K562 (cell line): ENCODE measurements around the gene LACTBL1. TPM values are rescaled to one million over a fixed set of nuclear protein-coding genes. Genes with fewer than 3 reads are reported as not detected.

Experiments used
- ATAC-seq: fragments of 200-7000 bp; cut with Tn5 transposase; 3 replicates; pipeline ENCODE4 v1.9.1; 2020; ENCODE audit warnings: moderate library complexity
- BruUV-seq: library from RNA; stranded (reverse); fragments of 400-500 nt; replicated peaks from 2 replicates; lab custom pipeline; 2021; lab: Mats Ljungman, UMichigan
- CTCF ChIA-PET: fragments of 300-600 bp; formaldehyde crosslinking; extraction: SDS; loops from one replicate; lab custom pipeline; 2021; ENCODE audit warnings: low intra/inter-chr PET ratio; lab: Yijun Ruan, JAX
- POLR2A ChIA-PET: fragments of 300-600, 350-650 bp; sonication (Branson Sonifier 250); formaldehyde crosslinking; extraction: SDS; loops from one replicate; lab custom pipeline; 2021; ENCODE audit warnings: antibody characterized with exemption, inconsistent platforms; lab: Yijun Ruan, JAX
- DNase-seq, 4 experiments: peaks; one replicate each; pipeline versions ENCODE4 v3.0.0 to v3.0.0-alpha.2; 2011 to 2018; ENCODE audit warnings: low spot score in 3 of 4, mixed read lengths in 3 of 4; ENCODE audit errors: extremely low read depth in 1 of 4
- FAIRE-seq: peaks from 2 replicates; lab custom pipeline; 2011; peaks lifted over from hg19 to GRCh38; lab: Jason Lieb, UNC
- H2AFZ ChIP-seq: 2 replicates; pipeline ENCODE4 v1.6.0; 2011; ENCODE audit warnings: low read depth, low read length, control low read depth, inconsistent platforms
- H3K27ac ChIP-seq: fragments of 200-600 bp; 3 replicates; pipeline ENCODE4 v1.8.0; 2011; ENCODE audit warnings: low read depth, mild to moderate bottlenecking, control low read depth, inconsistent platforms, low read length, moderate library complexity, mixed read lengths; ENCODE audit errors: extremely low read depth
- H3K27me3 ChIP-seq, 2 experiments: fragments of 300-600 bp in 1 of 2; 2 replicates in 1 of 2; 3 replicates in 1 of 2; pipeline versions ENCODE4 v1.6.0 to v1.8.0; 2011; ENCODE audit warnings: inconsistent platforms in 2 of 2, low read length in 2 of 2, mild to moderate bottlenecking in 1 of 2, mixed read lengths in 1 of 2, moderate library complexity in 1 of 2; ENCODE audit not compliant: control insufficient read depth in 2 of 2, insufficient read depth in 2 of 2
- H3K36me3 ChIP-seq: fragments of 300-600 bp; 3 replicates; pipeline ENCODE4 v1.8.0; 2011; ENCODE audit warnings: mild to moderate bottlenecking, low read length, inconsistent platforms; ENCODE audit not compliant: control insufficient read depth, insufficient read depth
- H3K4me1 ChIP-seq, 2 experiments: fragments of 200-600 bp in 1 of 2; replicated peaks in 1 of 2; 2 replicates in 1 of 2; 3 replicates in 1 of 2; pipeline versions ENCODE4 v1.5.1 to v1.8.0; 2011; ENCODE audit warnings: inconsistent platforms in 2 of 2, low read length in 2 of 2, mild to moderate bottlenecking in 1 of 2, mixed read lengths in 1 of 2, moderate library complexity in 1 of 2; ENCODE audit not compliant: control insufficient read depth in 2 of 2, insufficient read depth in 2 of 2
- H3K4me2 ChIP-seq: 2 replicates; pipeline ENCODE4 v1.6.1; 2011; ENCODE audit warnings: low read length, control low read depth, inconsistent platforms, mixed read lengths; ENCODE audit not compliant: insufficient read depth
- H3K4me3 ChIP-seq: fragments of 200-600 bp; sonication (generic), shearing (Covaris generic); 2 replicates; pipeline ENCODE4 v1.5.1; 2016; ENCODE audit warnings: control low read depth, inconsistent platforms
- H3K79me2 ChIP-seq: fragments of 200-600 bp; 3 replicates; pipeline ENCODE4 v1.8.0; 2011; ENCODE audit warnings: low read length, inconsistent platforms; ENCODE audit not compliant: control insufficient read depth, insufficient read depth
- H3K9ac ChIP-seq, 2 experiments: 2 replicates each; pipeline versions ENCODE4 v1.6.0 to v1.6.1; 2011; ENCODE audit warnings: low read depth in 2 of 2, low read length in 2 of 2, control low read depth in 1 of 2, inconsistent platforms in 1 of 2, mild to moderate bottlenecking in 1 of 2, mixed read lengths in 1 of 2; ENCODE audit not compliant: insufficient read depth in 1 of 2
- H3K9me1 ChIP-seq: one replicate; pipeline ENCODE4 v1.6.0; 2011; ENCODE audit warnings: inconsistent platforms, mild to moderate bottlenecking, low read length, moderate library complexity; ENCODE audit not compliant: control insufficient read depth, insufficient read depth
- H3K9me3 ChIP-seq: replicated peaks from 2 replicates; pipeline ENCODE4 v1.5.1; 2011; ENCODE audit warnings: low read depth, low read length, inconsistent platforms; ENCODE audit not compliant: control insufficient read depth, insufficient read depth
- H4K20me1 ChIP-seq: replicated peaks from 2 replicates; pipeline ENCODE4 v1.6.1; 2011; ENCODE audit warnings: low read length, inconsistent platforms, mixed read lengths; ENCODE audit not compliant: control insufficient read depth, insufficient read depth
- CTBP1 ChIP-seq: fragments of 450-650 bp; IDR thresholded peaks from 2 replicates; pipeline ENCODE4 v1.6.1; 2016; ENCODE audit warnings: borderline replicate concordance
- EWSR1 ChIP-seq: fragments of 450-650 bp; IDR thresholded peaks from 2 replicates; pipeline ENCODE4 v1.6.1; 2018; ENCODE audit warnings: borderline replicate concordance, mild to moderate bottlenecking, low read depth, moderate library complexity; ENCODE audit not compliant: partially characterized antibody
- HMG20A ChIP-seq: fragments of 450-650 bp; formaldehyde crosslinking; conservative IDR thresholded peaks from 2 replicates; pipeline ENCODE4 v1.4.0; 2020; ENCODE audit warnings: mild to moderate bottlenecking, mixed read lengths
- TEAD4 ChIP-seq, 2 experiments: sonication (generic) in 1 of 2; formaldehyde crosslinking in 1 of 2; IDR thresholded peaks; 2 replicates each; pipeline versions ENCODE4 v1.6.1 to v1.8.0; 2012 to 2022; ENCODE audit warnings: borderline replicate concordance in 1 of 2, inconsistent platforms in 1 of 2, low read length in 1 of 2, mild to moderate bottlenecking in 1 of 2, missing genetic modification reagents in 1 of 2
- TGIF2 ChIP-seq: sonication (generic); formaldehyde crosslinking; IDR thresholded peaks from 2 replicates; pipeline ENCODE4 v1.8.1; 2022; ENCODE audit warnings: mild to moderate bottlenecking, missing genetic modification reagents, moderate library complexity
- ZNF384 ChIP-seq: IDR thresholded peaks from 2 replicates; pipeline ENCODE4 v1.6.1; 2012; ENCODE audit warnings: low read depth, low read length, improper control_type of control experiment
- ZNF668 ChIP-seq: fragments of 250-450 bp; sonication (Bioruptor Pico); IDR thresholded peaks from 2 replicates; pipeline ENCODE4 v1.8.0; 2022; ENCODE audit warnings: mild to moderate bottlenecking, inconsistent platforms
- WGBS: fragments of 100-300 bp; shearing (Covaris generic); methylation state at CpG from one replicate; pipeline ENCODE4 v1.1.6; 2016; ENCODE audit warnings: low coverage, mixed read lengths; ENCODE audit not compliant: insufficient coverage; ENCODE audit errors: missing lambda C conversion rate; 5-methylcytosine and 5-hydroxymethylcytosine counted together
- in situ Hi-C: fragments of 300-500 bp; cut with MboI; formaldehyde crosslinking; loops from 4 replicates; pipeline ENCODE4 v1.15.0; 2018; ENCODE audit warnings: inconsistent platforms, mixed read lengths
- intact Hi-C: fragments of 100-400 bp; cut with micrococcal nuclease; formaldehyde crosslinking; loops from 2 replicates; pipeline ENCODE4 v1.14.2; 2022
- polyA plus RNA-seq, 8 experiments: library from polyadenylated mRNA; depleted of rRNA in 4 of 8; stranded (reverse) in 5 of 8; unstranded in 3 of 8; fragments of >200 nt; fragmentation: Nextera tagmentation in 2 of 8; fragmentation: Illumina TruSeq in 1 of 8; extraction: Ambion mirVana in 2 of 8; extraction: Trizol in 1 of 8; gene quantifications; 2 replicates each; pipeline versions ENCODE4 v1.2.1 to v1.2.3, GENCODE V29; 2011 to 2014; ENCODE audit warnings: inconsistent platforms in 1 of 8, missing spikeins in 1 of 8
- total RNA-seq, 7 experiments: library from RNA; depleted of rRNA in 6 of 7; stranded (reverse); fragments of >200 nt in 6 of 7; fragmentation: Illumina TruSeq in 2 of 7; extraction: Trizol in 2 of 7; gene quantifications; 2 replicates each; pipeline versions ENCODE4 v1.2.1 to v1.2.3, GENCODE V29; 2011 to 2021; ENCODE audit warnings: low replicate concordance in 1 of 7
- TF ChIP-seq, protein P1 (sequence below): fragments of 450-650 bp; IDR thresholded peaks from 2 replicates; pipeline ENCODE4 v1.6.1; 2016; ENCODE audit warnings: missing biosample characterization, missing genetic modification characterization
- TF ChIP-seq, protein P2 (sequence below), 2 experiments: fragments of 150-350 bp in 1 of 2; IDR thresholded peaks; 2 replicates each; pipeline ENCODE4 v1.6.1; 2012 to 2016; ENCODE audit warnings: low read depth in 2 of 2, low read length in 2 of 2, mild to moderate bottlenecking in 1 of 2, moderate library complexity in 1 of 2
- TF ChIP-seq, protein P3 (sequence below): IDR thresholded peaks from 2 replicates; pipeline ENCODE4 v1.6.1; 2014; ENCODE audit warnings: antibody characterized with exemption

Gene LACTBL1
- total and polyA plus RNA-seq, 9 of the 15 experiments (the other 6 are each of a cell fraction or from before 2014, with no cell fraction given) = not detected

- CTCF ChIA-PET = no interaction called here
- Histone ChIP-seq H3K79me2 (no peaks in the 10 kb centered on the region), H3K27me3 (peaks cover 15 to 23% of the 10 kb centered on the region in 2 experiments), H3K27ac (no peak overlapping the region), H3K36me3 (no peaks in the 10 kb centered on the region), H3K4me3 (no peak overlapping the region), H3K9me3 (no peaks in the 10 kb centered on the region), H3K9me1 (no peaks in the 10 kb centered on the region), H3K4me2 (no peak overlapping the region), H4K20me1 (no peaks in the 10 kb centered on the region), H3K9ac (no peak overlapping the region), H2AFZ (no peak overlapping the region), H3K4me1 (no peaks in the 10 kb centered on the region; a peak in 2 of 5 replicates)
- no peak for ATAC-seq
- DNase-seq = no peak
- POLR2A ChIA-PET = no interaction called here
- BruUV-seq = no TSS peak
- intact Hi-C loops = no loop called here
- in situ Hi-C loops = no loop called here
- WGBS = 2% methylated on average over 2 of the region's 2 CpGs
- no peak for TF ChIP-seq TGIF2
- no peak for TF ChIP-seq HMG20A (CRISPR knock-in tag)
- no peak for TF ChIP-seq TEAD4 (IDR thresholded peaks at IDR 0.05; ENCODE audit: low read length)
- no peak for TF ChIP-seq TEAD4 (CRISPR knock-in tag; IDR thresholded peaks at IDR 0.05; ENCODE audit: borderline replicate concordance)
- FAIRE-seq = no peak
These were observed 4.8 kb downstream of the LACTBL1 start for GRCh38 chr1:22967833-22968232.

DNA sequence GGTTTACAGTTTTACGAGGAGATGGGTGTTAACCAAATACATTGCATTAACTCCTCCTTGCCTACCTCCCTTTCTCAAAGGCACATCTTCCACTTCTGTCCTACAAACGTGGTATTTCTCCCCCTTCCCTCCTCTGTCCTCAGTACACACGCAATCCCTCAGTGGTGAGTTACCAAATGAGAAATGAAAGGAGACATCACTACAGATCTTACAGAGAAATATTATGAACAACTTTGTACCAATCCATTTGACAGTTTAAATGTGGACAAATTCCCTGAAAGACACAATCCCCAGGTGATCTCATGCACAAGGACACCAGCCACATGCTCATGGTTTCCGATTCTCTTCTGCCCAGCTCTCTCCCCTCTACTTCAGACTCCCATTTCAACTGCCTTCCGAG, 6.4 kb downstream of the LACTBL1 start:
- Histone ChIP-seq H3K4me1 (no peaks in the 10 kb centered on the region; a peak in 1 of 5 replicates), H3K4me3 (no peak overlapping the region), H2AFZ (no peak overlapping the region), H3K9me3 (no peaks in the 10 kb centered on the region), H3K36me3 (no peaks in the 10 kb centered on the region), H3K4me2 (no peak overlapping the region), H4K20me1 (no peaks in the 10 kb centered on the region), H3K9ac (no peak overlapping the region), H3K27ac (no peak overlapping the region), H3K9me1 (no peaks in the 10 kb centered on the region), H3K27me3 (peaks cover 17 to 31% of the 10 kb centered on the region in 2 experiments), H3K79me2 (no peaks in the 10 kb centered on the region)
- 0% methylated on average over 5 of the region's 5 CpGs for WGBS
- FAIRE-seq = no peak
- no peak for DNase-seq
- POLR2A ChIA-PET = no interaction called here
- BruUV-seq = no TSS peak
- intact Hi-C loops (no loop called here), in situ Hi-C loops (no loop called here)
- CTCF ChIA-PET = no interaction called here
- ATAC-seq = no peak
- no peak for TF ChIP-seq ZNF668
- TF ChIP-seq, protein P1, sequence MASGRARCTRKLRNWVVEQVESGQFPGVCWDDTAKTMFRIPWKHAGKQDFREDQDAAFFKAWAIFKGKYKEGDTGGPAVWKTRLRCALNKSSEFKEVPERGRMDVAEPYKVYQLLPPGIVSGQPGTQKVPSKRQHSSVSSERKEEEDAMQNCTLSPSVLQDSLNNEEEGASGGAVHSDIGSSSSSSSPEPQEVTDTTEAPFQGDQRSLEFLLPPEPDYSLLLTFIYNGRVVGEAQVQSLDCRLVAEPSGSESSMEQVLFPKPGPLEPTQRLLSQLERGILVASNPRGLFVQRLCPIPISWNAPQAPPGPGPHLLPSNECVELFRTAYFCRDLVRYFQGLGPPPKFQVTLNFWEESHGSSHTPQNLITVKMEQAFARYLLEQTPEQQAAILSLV (tag) = no peak
- TF ChIP-seq, protein P2, sequence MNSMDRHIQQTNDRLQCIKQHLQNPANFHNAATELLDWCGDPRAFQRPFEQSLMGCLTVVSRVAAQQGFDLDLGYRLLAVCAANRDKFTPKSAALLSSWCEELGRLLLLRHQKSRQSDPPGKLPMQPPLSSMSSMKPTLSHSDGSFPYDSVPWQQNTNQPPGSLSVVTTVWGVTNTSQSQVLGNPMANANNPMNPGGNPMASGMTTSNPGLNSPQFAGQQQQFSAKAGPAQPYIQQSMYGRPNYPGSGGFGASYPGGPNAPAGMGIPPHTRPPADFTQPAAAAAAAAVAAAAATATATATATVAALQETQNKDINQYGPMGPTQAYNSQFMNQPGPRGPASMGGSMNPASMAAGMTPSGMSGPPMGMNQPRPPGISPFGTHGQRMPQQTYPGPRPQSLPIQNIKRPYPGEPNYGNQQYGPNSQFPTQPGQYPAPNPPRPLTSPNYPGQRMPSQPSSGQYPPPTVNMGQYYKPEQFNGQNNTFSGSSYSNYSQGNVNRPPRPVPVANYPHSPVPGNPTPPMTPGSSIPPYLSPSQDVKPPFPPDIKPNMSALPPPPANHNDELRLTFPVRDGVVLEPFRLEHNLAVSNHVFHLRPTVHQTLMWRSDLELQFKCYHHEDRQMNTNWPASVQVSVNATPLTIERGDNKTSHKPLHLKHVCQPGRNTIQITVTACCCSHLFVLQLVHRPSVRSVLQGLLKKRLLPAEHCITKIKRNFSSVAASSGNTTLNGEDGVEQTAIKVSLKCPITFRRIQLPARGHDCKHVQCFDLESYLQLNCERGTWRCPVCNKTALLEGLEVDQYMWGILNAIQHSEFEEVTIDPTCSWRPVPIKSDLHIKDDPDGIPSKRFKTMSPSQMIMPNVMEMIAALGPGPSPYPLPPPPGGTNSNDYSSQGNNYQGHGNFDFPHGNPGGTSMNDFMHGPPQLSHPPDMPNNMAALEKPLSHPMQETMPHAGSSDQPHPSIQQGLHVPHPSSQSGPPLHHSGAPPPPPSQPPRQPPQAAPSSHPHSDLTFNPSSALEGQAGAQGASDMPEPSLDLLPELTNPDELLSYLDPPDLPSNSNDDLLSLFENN (IDR thresholded peaks at IDR 0.05; ENCODE audit: low read depth in 2 of 2, low read length in 2 of 2) = no peak
- no peak for TF ChIP-seq ZNF384
- TF ChIP-seq EWSR1 = no peak
- no peak for TF ChIP-seq CTBP1
- TF ChIP-seq, protein P3, sequence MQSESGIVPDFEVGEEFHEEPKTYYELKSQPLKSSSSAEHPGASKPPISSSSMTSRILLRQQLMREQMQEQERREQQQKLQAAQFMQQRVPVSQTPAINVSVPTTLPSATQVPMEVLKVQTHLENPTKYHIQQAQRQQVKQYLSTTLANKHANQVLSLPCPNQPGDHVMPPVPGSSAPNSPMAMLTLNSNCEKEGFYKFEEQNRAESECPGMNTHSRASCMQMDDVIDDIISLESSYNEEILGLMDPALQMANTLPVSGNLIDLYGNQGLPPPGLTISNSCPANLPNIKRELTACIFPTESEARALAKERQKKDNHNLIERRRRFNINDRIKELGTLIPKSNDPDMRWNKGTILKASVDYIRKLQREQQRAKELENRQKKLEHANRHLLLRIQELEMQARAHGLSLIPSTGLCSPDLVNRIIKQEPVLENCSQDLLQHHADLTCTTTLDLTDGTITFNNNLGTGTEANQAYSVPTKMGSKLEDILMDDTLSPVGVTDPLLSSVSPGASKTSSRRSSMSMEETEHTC = no peak
